OCI-LY3 (cell line): Measurements from ENCODE around the gene G3BP1.
"Not testable (repeated sequence)": the region's sequence is repeated elsewhere in the genome, so short reads cannot be mapped to it uniquely, and the experiment has no call there.

Experiments
- H2AFZ ChIP-seq: fragments of 200-600, 300-600 bp; shearing (Covaris generic); 2 replicates; pipeline ENCODE4 v1.6.0; 2014; ENCODE audit warnings: antibody characterized with exemption, low read depth, low read length
- H3K27ac ChIP-seq: fragments of 200-600, 300-600 bp; sonication (generic); 2 replicates; pipeline ENCODE4 v1.5.1; 2014; ENCODE audit warnings: mild to moderate bottlenecking, low read length, moderate library complexity, mixed read lengths
- H3K27me3 ChIP-seq: fragments of 200-600, 300-600 bp; sonication (generic); 2 replicates; pipeline ENCODE4 v1.6.1; 2014; ENCODE audit warnings: low read depth, low read length, mixed read lengths
- H3K36me3 ChIP-seq: fragments of 200-600, 300-600 bp; sonication (generic); replicated peaks from 2 replicates; pipeline ENCODE3; 2014; ENCODE audit warnings: low read depth, low read length, mixed read lengths
- H3K4me1 ChIP-seq: fragments of 300-600, 200-600 bp; sonication (generic); 2 replicates; pipeline ENCODE4 v1.6.1; 2014; ENCODE audit warnings: low read length, mixed read lengths
- H3K4me2 ChIP-seq: fragments of 200-600, 300-600 bp; sonication (generic); 2 replicates; pipeline ENCODE4 v1.6.1; 2014; ENCODE audit warnings: low read length, mixed read lengths
- H3K4me3 ChIP-seq: fragments of 300-600, 200-600 bp; sonication (generic); 2 replicates; pipeline ENCODE4 v1.5.1; 2014; ENCODE audit warnings: antibody characterized with exemption, mild to moderate bottlenecking, low read length, moderate library complexity
- H3K79me2 ChIP-seq: fragments of 300-600, 200-600 bp; shearing (Covaris generic); 2 replicates; pipeline ENCODE4 v1.6.1; 2014; ENCODE audit warnings: mild to moderate bottlenecking, low read length, mixed read lengths
- H3K9ac ChIP-seq: fragments of 300-600, 200-600 bp; shearing (Covaris generic); 2 replicates; pipeline ENCODE4 v1.6.0; 2014; ENCODE audit warnings: mild to moderate bottlenecking, low read length, moderate library complexity
- H3K9me3 ChIP-seq: fragments of 200-600, 300-600 bp; shearing (Covaris generic); 2 replicates; pipeline ENCODE4 v1.6.1; 2014; ENCODE audit warnings: low read length, mixed read lengths; ENCODE audit not compliant: insufficient read depth
- H4K20me1 ChIP-seq: fragments of 200-600, 300-600 bp; sonication (generic); 2 replicates; pipeline ENCODE4 v1.6.1; 2016; ENCODE audit warnings: low read length, mixed read lengths; ENCODE audit not compliant: insufficient read depth
- EZH2phosphoT487 ChIP-seq: fragments of 200-600 bp; shearing (Covaris generic); IDR thresholded peaks from 2 replicates; pipeline ENCODE4 v1.6.1; 2018; ENCODE audit warnings: antibody characterized with exemption, mixed run types, low read depth
- TF ChIP-seq, protein P1 (sequence below): fragments of 200-600, 300-600 bp; sonication (generic); IDR thresholded peaks from 2 replicates; pipeline ENCODE4 v1.5.1; 2014; ENCODE audit warnings: antibody characterized with exemption, low read length, low read depth

G3BP1 gene

DNA sequence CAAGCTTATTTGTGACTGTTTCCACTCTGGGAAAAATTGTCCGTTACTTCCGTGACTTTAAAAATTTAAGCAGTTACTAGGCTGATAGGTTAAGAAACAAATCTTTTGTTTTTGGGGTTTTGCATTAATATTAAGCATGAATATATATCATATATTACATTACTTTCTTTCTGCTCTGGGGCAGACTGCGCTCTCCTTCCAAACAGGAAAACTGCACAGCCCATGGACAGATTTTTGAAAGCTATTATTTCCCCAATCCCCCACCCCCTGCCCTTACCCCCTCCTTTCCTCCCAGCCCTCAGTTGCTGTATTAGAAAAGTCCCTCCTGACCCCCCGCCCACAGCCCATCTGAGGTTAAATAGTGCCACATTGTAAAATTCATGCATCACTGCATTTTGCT lies 50.4 kb downstream of the G3BP1 start:
- H3K27ac ChIP-seq: no peak overlapping the region
- TF ChIP-seq, protein P1, sequence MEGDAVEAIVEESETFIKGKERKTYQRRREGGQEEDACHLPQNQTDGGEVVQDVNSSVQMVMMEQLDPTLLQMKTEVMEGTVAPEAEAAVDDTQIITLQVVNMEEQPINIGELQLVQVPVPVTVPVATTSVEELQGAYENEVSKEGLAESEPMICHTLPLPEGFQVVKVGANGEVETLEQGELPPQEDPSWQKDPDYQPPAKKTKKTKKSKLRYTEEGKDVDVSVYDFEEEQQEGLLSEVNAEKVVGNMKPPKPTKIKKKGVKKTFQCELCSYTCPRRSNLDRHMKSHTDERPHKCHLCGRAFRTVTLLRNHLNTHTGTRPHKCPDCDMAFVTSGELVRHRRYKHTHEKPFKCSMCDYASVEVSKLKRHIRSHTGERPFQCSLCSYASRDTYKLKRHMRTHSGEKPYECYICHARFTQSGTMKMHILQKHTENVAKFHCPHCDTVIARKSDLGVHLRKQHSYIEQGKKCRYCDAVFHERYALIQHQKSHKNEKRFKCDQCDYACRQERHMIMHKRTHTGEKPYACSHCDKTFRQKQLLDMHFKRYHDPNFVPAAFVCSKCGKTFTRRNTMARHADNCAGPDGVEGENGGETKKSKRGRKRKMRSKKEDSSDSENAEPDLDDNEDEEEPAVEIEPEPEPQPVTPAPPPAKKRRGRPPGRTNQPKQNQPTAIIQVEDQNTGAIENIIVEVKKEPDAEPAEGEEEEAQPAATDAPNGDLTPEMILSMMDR: no peak
- TF ChIP-seq EZH2phosphoT487: no peak
- no peak overlapping the region for H2AFZ ChIP-seq
- H3K79me2 ChIP-seq: no peaks in the 10 kb centered on the region
- no peaks in the 10 kb centered on the region for H4K20me1 ChIP-seq
- H3K9ac ChIP-seq: no peak overlapping the region
- no peak overlapping the region for H3K4me2 ChIP-seq
- H3K36me3 ChIP-seq: no peaks in the 10 kb centered on the region
- H3K9me3 ChIP-seq: no peaks in the 10 kb centered on the region
- no peaks in the 10 kb centered on the region for H3K4me1 ChIP-seq
- H3K4me3 ChIP-seq: no peak overlapping the region
- no peaks in the 10 kb centered on the region for H3K27me3 ChIP-seq

DNA sequence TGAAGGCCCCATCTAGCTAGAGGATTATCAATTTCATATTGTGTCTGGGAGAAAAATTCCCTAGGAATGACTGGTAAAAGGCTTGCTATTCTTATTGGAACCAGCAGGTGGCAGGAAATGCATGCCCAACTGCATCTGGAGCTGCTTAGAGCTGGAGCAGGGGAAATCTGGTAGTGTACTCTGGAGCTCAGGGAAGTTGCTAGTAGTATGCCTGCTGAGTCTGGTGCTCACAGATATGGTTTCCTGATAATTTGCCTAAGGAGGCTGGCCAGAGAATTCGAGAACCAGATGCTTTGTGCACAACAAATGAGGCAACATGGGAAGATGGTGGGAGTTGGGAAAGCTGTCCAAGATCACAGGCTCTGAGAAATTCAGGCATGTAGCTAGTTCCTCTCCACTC lies 53.7 kb downstream of the G3BP1 start:
- Histone ChIP-seq H3K4me2 (no peak overlapping the region), H3K9me3 (no peaks in the 10 kb centered on the region), H3K4me1 (no peaks in the 10 kb centered on the region), H4K20me1 (no peaks in the 10 kb centered on the region), H3K27me3 (no peaks in the 10 kb centered on the region), H3K79me2 (no peaks in the 10 kb centered on the region), H2AFZ (no peak overlapping the region), H3K36me3 (peaks cover 4% of the 10 kb centered on the region), H3K27ac (no peak overlapping the region), H3K4me3 (no peak overlapping the region), H3K9ac (no peak overlapping the region)
- TF ChIP-seq, protein P1: peak; percentile 73
- TF ChIP-seq EZH2phosphoT487: no peak

DNA sequence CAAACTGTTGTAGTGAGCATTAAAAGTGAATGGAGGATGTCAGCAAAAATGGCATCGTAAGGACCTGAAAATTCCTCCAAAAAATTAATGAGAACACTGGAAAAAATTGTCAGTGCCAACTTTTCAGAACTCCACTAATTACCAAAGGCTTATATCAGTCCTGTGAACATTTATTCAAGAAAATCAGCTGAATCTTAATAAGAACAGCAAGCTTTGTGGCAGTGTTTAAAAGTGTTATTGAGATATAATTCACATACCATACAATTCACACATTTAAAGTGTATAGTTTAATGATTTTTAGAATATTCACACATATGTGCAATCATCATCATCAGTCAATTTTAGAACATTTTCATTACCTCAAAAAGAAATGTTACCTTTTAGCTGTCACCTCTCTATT lies 57.6 kb downstream of the G3BP1 start:
- Histone ChIP-seq H3K79me2 (no peaks in the 10 kb centered on the region), H3K4me3 (no peak overlapping the region)

DNA sequence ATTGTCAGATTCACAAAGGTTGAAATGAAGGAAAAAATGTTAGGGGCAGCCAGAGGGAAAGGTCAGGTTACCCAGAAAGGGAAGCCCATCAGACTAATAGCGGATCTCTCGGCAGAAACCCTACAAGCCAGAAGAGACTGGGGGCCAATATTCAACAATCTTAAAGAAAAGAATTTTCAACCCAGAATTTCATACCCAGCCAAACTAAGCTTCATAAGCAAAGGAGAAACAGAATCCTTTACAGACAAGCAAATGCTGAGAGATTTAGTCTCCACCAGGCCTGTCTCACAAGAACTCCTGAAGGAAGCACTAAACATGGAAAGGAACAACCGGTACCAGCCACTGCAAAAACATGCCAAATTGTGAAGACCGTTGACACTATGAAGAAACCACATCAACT lies 61.1 kb downstream of the G3BP1 start:
- H3K4me3 ChIP-seq, H4K20me1 ChIP-seq, H3K79me2 ChIP-seq, H3K27ac ChIP-seq, H3K4me2 ChIP-seq, H3K4me1 ChIP-seq, H3K36me3 ChIP-seq, H3K9me3 ChIP-seq, H3K9ac ChIP-seq, H2AFZ ChIP-seq, H3K27me3 ChIP-seq: not testable (repeated sequence)

More for the DNA sequence above, 57.6 kb downstream of the G3BP1 start:
- no peak overlapping the region for H3K27ac ChIP-seq
- no peaks in the 10 kb centered on the region for H4K20me1 ChIP-seq
- H3K36me3 ChIP-seq: peaks cover 4% of the 10 kb centered on the region
- no peaks in the 10 kb centered on the region for H3K9me3 ChIP-seq
- no peak overlapping the region for H3K4me2 ChIP-seq
- H3K9ac ChIP-seq: no peak overlapping the region
- H2AFZ ChIP-seq: no peak overlapping the region
- TF ChIP-seq, protein P1: no peak
- TF ChIP-seq EZH2phosphoT487: no peak
- no peaks in the 10 kb centered on the region for H3K27me3 ChIP-seq
- H3K4me1 ChIP-seq: no peaks in the 10 kb centered on the region

DNA sequence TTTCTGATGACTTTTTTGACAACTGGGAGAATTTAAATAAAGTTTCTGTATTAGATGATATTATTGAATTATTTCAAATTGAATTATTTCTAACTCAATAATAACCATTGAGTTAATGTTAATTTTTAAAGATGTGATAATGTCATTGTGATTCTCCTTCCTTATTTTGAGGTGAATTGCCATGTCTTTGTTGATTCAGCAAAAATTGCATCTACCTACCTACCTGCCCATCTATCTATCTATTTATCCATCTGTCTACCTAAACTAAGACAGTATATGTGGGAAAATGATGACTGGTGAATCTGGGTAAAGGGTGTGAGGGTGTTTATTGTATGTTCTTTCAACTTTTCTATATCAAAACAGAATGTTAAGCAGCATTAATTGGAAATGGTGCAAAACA lies 75.0 kb downstream of the G3BP1 start:
- H3K4me2 ChIP-seq: no peak overlapping the region
- no peak overlapping the region for H3K27ac ChIP-seq
- H3K27me3 ChIP-seq: no peaks in the 10 kb centered on the region
- H4K20me1 ChIP-seq: no peaks in the 10 kb centered on the region
- no peak for TF ChIP-seq EZH2phosphoT487
- TF ChIP-seq, protein P1: no peak
- H3K9me3 ChIP-seq: no peaks in the 10 kb centered on the region
- no peaks in the 10 kb centered on the region for H3K36me3 ChIP-seq
- no peak overlapping the region for H3K9ac ChIP-seq
- H2AFZ ChIP-seq: no peak overlapping the region
- no peaks in the 10 kb centered on the region for H3K4me1 ChIP-seq
- no peaks in the 10 kb centered on the region for H3K79me2 ChIP-seq
- H3K4me3 ChIP-seq: no peak overlapping the region
